ENCODE results near the gene STXBP6.

DNA sequence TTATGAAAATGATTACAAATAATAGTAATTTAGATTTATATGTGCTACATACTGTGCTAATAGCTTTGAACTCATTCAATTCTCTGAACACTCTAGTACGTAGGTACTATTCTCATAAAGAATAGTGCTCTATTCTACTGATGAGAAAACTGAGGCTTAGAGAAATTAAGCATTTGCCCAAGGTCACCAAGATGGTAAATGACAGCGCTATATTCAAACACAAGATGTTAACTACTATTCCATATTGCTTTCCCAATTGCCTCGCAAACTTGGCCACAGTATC lies 233.1 kb downstream of the STXBP6 start:
- TF ChIP-seq EZH2 (IDR thresholded peaks at IDR 0.05) = no peak
- TF ChIP-seq POLR2AphosphoS5 (IDR thresholded peaks at IDR 0.05; ENCODE audit: borderline replicate concordance, low read depth, low read length) = no peak
- no peak for TF ChIP-seq FOXP2 (optimal IDR thresholded peaks at IDR 0.05; ENCODE audit: control extremely low read depth, extremely low read length, insufficient read depth)
